ENCODE data around the gene ZNF710. TPM values are rescaled to one million over a fixed set of nuclear protein-coding genes. Genes with fewer than 3 reads are reported as not detected.
A peak's percentile ranks its signal among the peaks of the same experiment; 100 is the strongest.

ZNF710 gene
- total and polyA plus RNA-seq, 2 donors (not counting 3 experiments of a cell fraction or from before 2014, with no cell fraction given) = 8.9 to 32.4 TPM

- H2AFZ ChIP-seq (ENCODE audit: low read depth, low read length) = no peak overlapping the region
- dilution Hi-C loops (cut with MboI; ENCODE audit: extremely low pct_ligation_motif_present, low sequenced_read_pairs) = no loop called here
Observed at GRCh38 chr15:89998141-89998661, 2.9 kb upstream of the ZNF710 start.

More at GRCh38 chr15:89998141-89998661, 2.9 kb upstream of the ZNF710 start:
- Histone ChIP-seq H3K9ac (replicated peaks; ENCODE audit: extremely low read depth, insufficient read depth, low read length) (no peak overlapping the region), H3K4me3 (replicated peaks in 1 of 3; ENCODE audit: insufficient read depth in 1 of 3, low read depth in 1 of 3, low read length in 3 of 3) (no peak overlapping the region), H3K4me2 (ENCODE audit: insufficient read depth, low read length) (no peak overlapping the region), H3K27ac (ENCODE audit: insufficient read depth, low read depth, low read length) (no peak overlapping the region), H3K9me3 (replicated peaks; ENCODE audit: control insufficient read depth, insufficient read depth, low read length) (no peaks in the 10 kb centered on the region), H4K20me1 (replicated peaks; ENCODE audit: control insufficient read depth, extremely low read depth, insufficient read depth, low read length) (no peaks in the 10 kb centered on the region), H3K79me2 (ENCODE audit: control insufficient read depth, insufficient read depth, low read length) (peaks cover 9% of the 10 kb centered on the region), H3K9me1 (replicated peaks; ENCODE audit: control insufficient read depth, extremely low read depth, insufficient read depth, low read length) (no peaks in the 10 kb centered on the region), H3K4me1 (ENCODE audit: control insufficient read depth, extremely low read depth, insufficient read depth, low read length) (peaks cover 34% of the 10 kb centered on the region), H3K36me3 (ENCODE audit: control insufficient read depth in 2 of 2, extremely low read depth in 1 of 2, insufficient read depth in 2 of 2, low read length in 2 of 2) (no peaks in the 10 kb centered on the region), H3K27me3 (ENCODE audit: control insufficient read depth in 2 of 2, insufficient read depth in 2 of 2, low read length in 2 of 2) (no peaks in the 10 kb centered on the region)
- TF ChIP-seq CTCF (IDR thresholded peaks at IDR 0.05; ENCODE audit: extremely low read depth in 1 of 2, insufficient read depth in 1 of 2, low read depth in 1 of 2, low read length in 2 of 2) (no peak), POLR2A (IDR thresholded peaks at IDR 0.05; ENCODE audit: low read depth, low read length) (no peak), JUN (IDR thresholded peaks at IDR 0.05; ENCODE audit: borderline replicate concordance, insufficient read depth, insufficient read length, low read depth) (peak; percentile 50), GATA2 (IDR thresholded peaks at IDR 0.05; ENCODE audit: insufficient read depth, insufficient read length, low read depth, low read length) (peak; percentile 55), FOS (IDR thresholded peaks at IDR 0.05; ENCODE audit: borderline replicate concordance, insufficient read depth, low read length) (peak; percentile 79)
- BruUV-seq (replicated peaks) = no TSS peak
- ChIA-PET CTCF (interaction anchor here (0.9 to 2.4 kb wide), 7 partner anchors 10 to 222 kb away, joined by 3 to 13 read pairs (median 4); partner anchors contain the start of gene MESP2), POLR2A (no interaction called here)
- FAIRE-seq (peak; percentile 66), DNase-seq (ENCODE audit: low read depth, low spot score) (peak; percentile 46)
- intact Hi-C loops (cut with micrococcal nuclease) = loop anchor here (2.0 kb wide), 1 partner anchor 105 kb away; the partner anchor contains the start of gene AP3S2
